Measurements from ENCODE around the gene PHETA1.

Gene PHETA1

GRCh38 chr12:111368788-111369495, at the start of gene PHETA1:
TSS of gene PHETA1 (minus strand) at chr12:111369095. CDS start at chr12:111363427, 5,668 bp downstream.
- TF ChIP-seq, protein P1, sequence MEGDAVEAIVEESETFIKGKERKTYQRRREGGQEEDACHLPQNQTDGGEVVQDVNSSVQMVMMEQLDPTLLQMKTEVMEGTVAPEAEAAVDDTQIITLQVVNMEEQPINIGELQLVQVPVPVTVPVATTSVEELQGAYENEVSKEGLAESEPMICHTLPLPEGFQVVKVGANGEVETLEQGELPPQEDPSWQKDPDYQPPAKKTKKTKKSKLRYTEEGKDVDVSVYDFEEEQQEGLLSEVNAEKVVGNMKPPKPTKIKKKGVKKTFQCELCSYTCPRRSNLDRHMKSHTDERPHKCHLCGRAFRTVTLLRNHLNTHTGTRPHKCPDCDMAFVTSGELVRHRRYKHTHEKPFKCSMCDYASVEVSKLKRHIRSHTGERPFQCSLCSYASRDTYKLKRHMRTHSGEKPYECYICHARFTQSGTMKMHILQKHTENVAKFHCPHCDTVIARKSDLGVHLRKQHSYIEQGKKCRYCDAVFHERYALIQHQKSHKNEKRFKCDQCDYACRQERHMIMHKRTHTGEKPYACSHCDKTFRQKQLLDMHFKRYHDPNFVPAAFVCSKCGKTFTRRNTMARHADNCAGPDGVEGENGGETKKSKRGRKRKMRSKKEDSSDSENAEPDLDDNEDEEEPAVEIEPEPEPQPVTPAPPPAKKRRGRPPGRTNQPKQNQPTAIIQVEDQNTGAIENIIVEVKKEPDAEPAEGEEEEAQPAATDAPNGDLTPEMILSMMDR (IDR thresholded peaks at IDR 0.05; ENCODE audit: borderline replicate concordance, control extremely low read depth, extremely low read depth, insufficient read depth, missing control alignments), result no peak
- in situ Hi-C loops (cut with MboI; ENCODE audit: low sequenced_read_pairs, unreplicated experiment), result no loop called here
- peak; percentile 95 for DNase-seq (ENCODE audit: low spot score)

DNA sequence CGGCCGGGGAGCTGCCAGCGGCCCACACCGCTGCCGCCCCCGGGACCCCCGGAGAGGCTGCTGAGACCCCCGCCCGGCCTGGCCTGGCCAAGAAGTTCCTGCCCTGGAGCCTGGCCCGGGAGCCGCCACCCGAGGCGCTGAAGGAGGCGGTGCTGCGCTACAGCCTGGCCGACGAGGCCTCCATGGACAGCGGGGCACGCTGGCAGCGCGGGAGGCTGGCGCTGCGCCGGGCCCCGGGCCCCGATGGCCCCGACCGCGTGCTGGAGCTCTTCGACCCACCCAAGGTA, 49.6 kb upstream of the PHETA1 start:
- TF ChIP-seq, protein P1 (IDR thresholded peaks at IDR 0.05; ENCODE audit: borderline replicate concordance, control extremely low read depth, extremely low read depth, insufficient read depth, missing control alignments), result no peak

GRCh38 chr12:111417784-111418593, 49.1 kb upstream of the PHETA1 start:
- TF ChIP-seq, protein P1 (IDR thresholded peaks at IDR 0.05; ENCODE audit: borderline replicate concordance, control extremely low read depth, extremely low read depth, insufficient read depth, missing control alignments), result no peak
- in situ Hi-C loops (cut with MboI; ENCODE audit: low sequenced_read_pairs, unreplicated experiment), result no loop called here
- DNase-seq (ENCODE audit: low spot score), result no peak

More for the DNA sequence above, 49.6 kb upstream of the PHETA1 start:
- DNase-seq (ENCODE audit: low spot score), result no peak
- in situ Hi-C loops (cut with MboI; ENCODE audit: low sequenced_read_pairs, unreplicated experiment), result no loop called here

GRCh38 chr12:111417290-111417689, 48.4 kb upstream of the PHETA1 start:
- in situ Hi-C loops (cut with MboI; ENCODE audit: low sequenced_read_pairs, unreplicated experiment), result no loop called here
- DNase-seq (ENCODE audit: low spot score), result no peak
- TF ChIP-seq, protein P1 (IDR thresholded peaks at IDR 0.05; ENCODE audit: borderline replicate concordance, control extremely low read depth, extremely low read depth, insufficient read depth, missing control alignments), result no peak

DNA sequence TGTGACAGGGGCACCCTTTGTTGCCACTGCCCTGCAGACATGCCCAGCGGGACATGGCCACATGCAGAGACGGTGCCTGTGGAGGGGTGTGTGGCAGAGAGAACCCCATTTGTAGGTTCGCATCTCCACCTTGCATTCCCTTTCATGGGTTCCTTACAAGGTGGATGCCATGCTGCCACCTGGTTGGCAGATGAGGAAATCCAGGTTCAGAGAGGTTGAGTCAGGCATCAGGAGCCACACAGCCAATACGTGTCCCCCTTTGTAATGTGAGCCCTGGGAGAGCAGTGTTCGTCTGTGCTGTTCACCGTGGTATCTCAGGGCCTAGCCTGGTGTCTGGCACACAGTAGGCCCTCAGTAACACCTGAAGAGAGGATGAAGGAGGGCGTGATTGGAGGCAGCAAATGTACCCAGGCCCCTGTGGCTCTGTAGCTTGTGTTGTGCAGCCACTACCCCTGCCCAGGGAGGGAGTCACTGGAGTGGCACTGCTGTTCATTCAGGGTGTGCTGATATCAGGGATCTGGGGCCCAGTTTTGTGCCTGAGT, 45.9 kb upstream of the PHETA1 start:
- TF ChIP-seq, protein P1 (IDR thresholded peaks at IDR 0.05; ENCODE audit: borderline replicate concordance, control extremely low read depth, extremely low read depth, insufficient read depth, missing control alignments), result no peak
- in situ Hi-C loops (cut with MboI; ENCODE audit: low sequenced_read_pairs, unreplicated experiment), result no loop called here
- DNase-seq (ENCODE audit: low spot score), result no peak

- no peak for DNase-seq (ENCODE audit: low spot score)
- TF ChIP-seq, protein P1 (IDR thresholded peaks at IDR 0.05; ENCODE audit: borderline replicate concordance, control extremely low read depth, extremely low read depth, insufficient read depth, missing control alignments), result no peak
- in situ Hi-C loops (cut with MboI; ENCODE audit: low sequenced_read_pairs, unreplicated experiment), result no loop called here
Observed at GRCh38 chr12:111413442-111414086, 44.7 kb upstream of the PHETA1 start.

Measured in GM13976 (cell line).